Hepatocyte (in vitro differentiated cells): Measurements from ENCODE around the gene CFAP47.

Experiments used
- EZH2 ChIP-seq: fragments of 200-600 bp; sonication (generic); IDR thresholded peaks from 2 replicates; pipeline ENCODE4 v1.6.1; 2016; ENCODE audit warnings: antibody characterized with exemption, mild to moderate bottlenecking, borderline replicate concordance
- EZH2phosphoT487 ChIP-seq: fragments of 200-600 bp; sonication (generic); IDR thresholded peaks from one replicate; pipeline ENCODE4 v1.6.1; 2018; ENCODE audit warnings: antibody characterized with exemption, mild to moderate bottlenecking, low read depth, moderate library complexity; ENCODE audit not compliant: unreplicated experiment, severe bottlenecking
- TF ChIP-seq, protein P1 (sequence below): fragments of 200-600 bp; sonication (generic); IDR thresholded peaks from 2 replicates; pipeline ENCODE4 v1.5.1; 2016; ENCODE audit warnings: antibody characterized with exemption, mild to moderate bottlenecking; ENCODE audit not compliant: poor library complexity

- TF ChIP-seq, protein P1, sequence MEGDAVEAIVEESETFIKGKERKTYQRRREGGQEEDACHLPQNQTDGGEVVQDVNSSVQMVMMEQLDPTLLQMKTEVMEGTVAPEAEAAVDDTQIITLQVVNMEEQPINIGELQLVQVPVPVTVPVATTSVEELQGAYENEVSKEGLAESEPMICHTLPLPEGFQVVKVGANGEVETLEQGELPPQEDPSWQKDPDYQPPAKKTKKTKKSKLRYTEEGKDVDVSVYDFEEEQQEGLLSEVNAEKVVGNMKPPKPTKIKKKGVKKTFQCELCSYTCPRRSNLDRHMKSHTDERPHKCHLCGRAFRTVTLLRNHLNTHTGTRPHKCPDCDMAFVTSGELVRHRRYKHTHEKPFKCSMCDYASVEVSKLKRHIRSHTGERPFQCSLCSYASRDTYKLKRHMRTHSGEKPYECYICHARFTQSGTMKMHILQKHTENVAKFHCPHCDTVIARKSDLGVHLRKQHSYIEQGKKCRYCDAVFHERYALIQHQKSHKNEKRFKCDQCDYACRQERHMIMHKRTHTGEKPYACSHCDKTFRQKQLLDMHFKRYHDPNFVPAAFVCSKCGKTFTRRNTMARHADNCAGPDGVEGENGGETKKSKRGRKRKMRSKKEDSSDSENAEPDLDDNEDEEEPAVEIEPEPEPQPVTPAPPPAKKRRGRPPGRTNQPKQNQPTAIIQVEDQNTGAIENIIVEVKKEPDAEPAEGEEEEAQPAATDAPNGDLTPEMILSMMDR: no peak
- TF ChIP-seq EZH2: no peak
- TF ChIP-seq EZH2phosphoT487: no peak
Measured at GRCh38 chrX:35886135-35886534, 33.4 kb upstream of the CFAP47 start.
